ENCODE results near the gene MYBPC2.

DNA sequence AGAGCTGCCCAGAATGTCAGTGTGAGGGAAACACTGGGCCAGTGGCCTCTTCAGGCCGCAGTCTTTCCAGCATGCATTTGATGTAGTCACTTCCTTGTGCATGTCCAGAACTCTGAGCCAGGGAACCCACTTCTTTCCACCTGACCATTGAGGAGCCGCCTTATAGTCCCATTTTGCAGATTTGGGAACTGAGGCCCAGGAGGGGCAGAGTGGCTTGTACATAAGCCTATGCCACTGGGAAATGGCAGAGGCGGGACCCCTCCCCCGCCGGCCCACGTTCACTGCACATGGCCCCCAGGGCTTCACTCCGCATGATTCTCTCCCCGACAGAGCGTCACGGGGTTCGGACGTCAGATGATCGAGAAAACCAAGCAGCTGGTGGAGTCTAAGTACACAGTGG, 19.6 kb upstream of the MYBPC2 start:
- TF ChIP-seq EP300 (IDR thresholded peaks at IDR 0.05; ENCODE audit: borderline replicate concordance in 1 of 2, low read depth in 1 of 2, low read length in 1 of 2) (no peak), TAF1 (IDR thresholded peaks at IDR 0.05; ENCODE audit: borderline replicate concordance, low read depth, low read length) (no peak), NRF1 (IDR thresholded peaks at IDR 0.05; ENCODE audit: low read depth, low read length) (no peak), TEAD4 (IDR thresholded peaks at IDR 0.05; ENCODE audit: borderline replicate concordance, insufficient read depth) (no peak), POLR2AphosphoS5 (IDR thresholded peaks at IDR 0.05; ENCODE audit: low read depth, low read length) (no peak), CHD2 (IDR thresholded peaks at IDR 0.05; ENCODE audit: low read length, partially characterized antibody) (no peak), EZH2phosphoT487 (IDR thresholded peaks at IDR 0.05; ENCODE audit: borderline replicate concordance, low read depth) (no peak), FOXJ3 (CRISPR knock-in tag; IDR thresholded peaks at IDR 0.05) (no peak), RFX5 (IDR thresholded peaks at IDR 0.05; ENCODE audit: low read length) (no peak), GABPA (IDR thresholded peaks at IDR 0.05; ENCODE audit: low read depth) (no peak), FOXM1 (IDR thresholded peaks at IDR 0.05; ENCODE audit: low read depth) (no peak)
- TF ChIP-seq, protein P1, sequence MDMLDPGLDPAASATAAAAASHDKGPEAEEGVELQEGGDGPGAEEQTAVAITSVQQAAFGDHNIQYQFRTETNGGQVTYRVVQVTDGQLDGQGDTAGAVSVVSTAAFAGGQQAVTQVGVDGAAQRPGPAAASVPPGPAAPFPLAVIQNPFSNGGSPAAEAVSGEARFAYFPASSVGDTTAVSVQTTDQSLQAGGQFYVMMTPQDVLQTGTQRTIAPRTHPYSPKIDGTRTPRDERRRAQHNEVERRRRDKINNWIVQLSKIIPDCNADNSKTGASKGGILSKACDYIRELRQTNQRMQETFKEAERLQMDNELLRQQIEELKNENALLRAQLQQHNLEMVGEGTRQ (IDR thresholded peaks at IDR 0.05; ENCODE audit: borderline replicate concordance, low read depth, low read length): no peak
- TF ChIP-seq, protein P2, sequence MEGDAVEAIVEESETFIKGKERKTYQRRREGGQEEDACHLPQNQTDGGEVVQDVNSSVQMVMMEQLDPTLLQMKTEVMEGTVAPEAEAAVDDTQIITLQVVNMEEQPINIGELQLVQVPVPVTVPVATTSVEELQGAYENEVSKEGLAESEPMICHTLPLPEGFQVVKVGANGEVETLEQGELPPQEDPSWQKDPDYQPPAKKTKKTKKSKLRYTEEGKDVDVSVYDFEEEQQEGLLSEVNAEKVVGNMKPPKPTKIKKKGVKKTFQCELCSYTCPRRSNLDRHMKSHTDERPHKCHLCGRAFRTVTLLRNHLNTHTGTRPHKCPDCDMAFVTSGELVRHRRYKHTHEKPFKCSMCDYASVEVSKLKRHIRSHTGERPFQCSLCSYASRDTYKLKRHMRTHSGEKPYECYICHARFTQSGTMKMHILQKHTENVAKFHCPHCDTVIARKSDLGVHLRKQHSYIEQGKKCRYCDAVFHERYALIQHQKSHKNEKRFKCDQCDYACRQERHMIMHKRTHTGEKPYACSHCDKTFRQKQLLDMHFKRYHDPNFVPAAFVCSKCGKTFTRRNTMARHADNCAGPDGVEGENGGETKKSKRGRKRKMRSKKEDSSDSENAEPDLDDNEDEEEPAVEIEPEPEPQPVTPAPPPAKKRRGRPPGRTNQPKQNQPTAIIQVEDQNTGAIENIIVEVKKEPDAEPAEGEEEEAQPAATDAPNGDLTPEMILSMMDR (IDR thresholded peaks at IDR 0.05): no peak

Measured in SK-N-SH (cell line).